HEK293 (cell line): Measurements from ENCODE around the gene PROX1.
A peak's percentile ranks its signal among the peaks of the same experiment; 100 is the strongest.

Experiments
- CTCF ChIA-PET: fragments of 350-600 bp; formaldehyde crosslinking; extraction: SDS; loops from one replicate; lab custom pipeline; 2021; ENCODE audit warnings: antibody characterized with exemption; lab: Yijun Ruan, JAX
- POLR2A ChIA-PET: fragments of 300-600 bp; formaldehyde crosslinking; extraction: SDS; loops from one replicate; lab custom pipeline; 2020; ENCODE audit warnings: antibody characterized with exemption, inconsistent platforms; lab: Yijun Ruan, JAX
- H3K27ac ChIP-seq: fragments of 200-500 bp; sonication (Bioruptor generic); 2 replicates; pipeline ENCODE4 v1.5.1; 2014; ENCODE audit warnings: low read depth, low read length, control low read depth, inconsistent platforms; ENCODE audit errors: extremely low read depth
- H3K36me3 ChIP-seq, 2 experiments: fragments of 200-500 bp in 1 of 2; sonication (Bioruptor generic) in 1 of 2; 1 replicate in 1 of 2; 2 replicates in 1 of 2; pipeline ENCODE4 v1.5.1; 2014 to 2017; ENCODE audit warnings: inconsistent platforms in 2 of 2, low read length in 2 of 2; ENCODE audit not compliant: control insufficient read depth in 2 of 2, insufficient read depth in 1 of 2
- H3K4me1 ChIP-seq: fragments of 200-500 bp; sonication (Bioruptor generic); 2 replicates; pipeline ENCODE4 v1.5.1; 2014; ENCODE audit warnings: mild to moderate bottlenecking, low read length, inconsistent platforms; ENCODE audit not compliant: control insufficient read depth, insufficient read depth
- H3K4me3 ChIP-seq: 2 replicates; pipeline ENCODE4 v1.5.1; 2011; ENCODE audit warnings: low read depth, mild to moderate bottlenecking, control low read depth, low read length, moderate library complexity
- H3K9me3 ChIP-seq: fragments of 200-500 bp; sonication (Bioruptor generic); 2 replicates; pipeline ENCODE4 v1.5.1; 2014; ENCODE audit warnings: low read depth, low read length, inconsistent platforms; ENCODE audit not compliant: control insufficient read depth, insufficient read depth
- HIC1 ChIP-seq: fragments of 450-650 bp; formaldehyde crosslinking; IDR thresholded peaks from 2 replicates; pipeline ENCODE4 v1.5.1; 2016; ENCODE audit warnings: missing biosample characterization, missing genetic modification characterization
- HOXA7 ChIP-seq: sonication (generic); formaldehyde crosslinking; IDR thresholded peaks from 2 replicates; pipeline ENCODE4 v1.8.1; 2022; ENCODE audit warnings: missing genetic modification reagents, borderline replicate concordance
- HOXD13 ChIP-seq: sonication (generic); formaldehyde crosslinking; IDR thresholded peaks from 2 replicates; pipeline ENCODE4 v1.8.0; 2022; ENCODE audit warnings: missing genetic modification reagents, borderline replicate concordance
- KLF17 ChIP-seq: fragments of 450-650 bp; formaldehyde crosslinking; IDR thresholded peaks from 2 replicates; pipeline ENCODE4 v1.5.1; 2016; ENCODE audit warnings: missing biosample characterization, missing genetic modification characterization
- REST ChIP-seq: fragments of 450-650 bp; formaldehyde crosslinking; IDR thresholded peaks from 2 replicates; pipeline ENCODE4 v1.5.1; 2016; ENCODE audit warnings: missing biosample characterization, missing genetic modification characterization
- SCRT1 ChIP-seq: fragments of 450-650 bp; formaldehyde crosslinking; IDR thresholded peaks from 2 replicates; pipeline ENCODE4 v1.5.1; 2016; ENCODE audit warnings: missing biosample characterization, missing genetic modification characterization, borderline replicate concordance
- YY1 ChIP-seq: fragments of 450-650 bp; formaldehyde crosslinking; IDR thresholded peaks from 2 replicates; pipeline ENCODE4 v1.5.1; 2018; ENCODE audit warnings: missing biosample characterization, missing genetic modification characterization
- ZBTB44 ChIP-seq: fragments of 450-650 bp; IDR thresholded peaks from 2 replicates; pipeline ENCODE4 v1.5.1; 2018; ENCODE audit warnings: missing biosample characterization, mild to moderate bottlenecking, missing genetic modification characterization
- ZFP41 ChIP-seq: fragments of 450-650 bp; formaldehyde crosslinking; IDR thresholded peaks from 2 replicates; pipeline ENCODE4 v1.5.1; 2016; ENCODE audit warnings: missing biosample characterization, missing genetic modification characterization, borderline replicate concordance
- ZNF169 ChIP-seq: fragments of 450-650 bp; formaldehyde crosslinking; IDR thresholded peaks from 2 replicates; pipeline ENCODE4 v1.5.1; 2016; ENCODE audit warnings: missing biosample characterization, missing genetic modification characterization
- ZNF239 ChIP-seq: fragments of 450-650 bp; formaldehyde crosslinking; IDR thresholded peaks from 2 replicates; pipeline ENCODE4 v1.5.1; 2016; ENCODE audit warnings: missing biosample characterization, missing genetic modification characterization
- ZNF292 ChIP-seq: fragments of 450-650 bp; formaldehyde crosslinking; IDR thresholded peaks from 2 replicates; pipeline ENCODE4 v1.5.1; 2016; ENCODE audit warnings: low read depth, missing biosample characterization, missing genetic modification characterization, borderline replicate concordance
- ZNF311 ChIP-seq: fragments of 450-650 bp; formaldehyde crosslinking; IDR thresholded peaks from 2 replicates; pipeline ENCODE4 v1.5.1; 2017; ENCODE audit warnings: missing biosample characterization, missing genetic modification characterization, borderline replicate concordance
- ZNF37A ChIP-seq: fragments of 450-650 bp; IDR thresholded peaks from 2 replicates; pipeline ENCODE4 v1.5.1; 2018; ENCODE audit warnings: missing biosample characterization, missing genetic modification characterization
- ZNF548 ChIP-seq: fragments of 450-650 bp; formaldehyde crosslinking; IDR thresholded peaks from 2 replicates; pipeline ENCODE4 v1.5.1; 2016; ENCODE audit warnings: missing biosample characterization, missing genetic modification characterization
- ZNF555 ChIP-seq: fragments of 450-650 bp; formaldehyde crosslinking; conservative IDR thresholded peaks from 2 replicates; pipeline ENCODE4 v1.5.1; 2017; ENCODE audit warnings: missing biosample characterization, mild to moderate bottlenecking, missing genetic modification characterization, inconsistent platforms
- ZNF677 ChIP-seq: fragments of 450-650 bp; IDR thresholded peaks from 2 replicates; pipeline ENCODE4 v1.5.0; 2018; ENCODE audit warnings: missing biosample characterization, mild to moderate bottlenecking, missing genetic modification characterization, moderate library complexity
- ZNF701 ChIP-seq: fragments of 450-650 bp; formaldehyde crosslinking; IDR thresholded peaks from 2 replicates; pipeline ENCODE4 v1.5.1; 2016; ENCODE audit warnings: missing biosample characterization, missing genetic modification characterization
- ZNF777 ChIP-seq: fragments of 450-650 bp; formaldehyde crosslinking; IDR thresholded peaks from 2 replicates; pipeline ENCODE4 v1.5.1; 2017; ENCODE audit warnings: missing biosample characterization, missing genetic modification characterization, borderline replicate concordance
- ZXDB ChIP-seq: fragments of 450-650 bp; formaldehyde crosslinking; IDR thresholded peaks from 2 replicates; pipeline ENCODE4 v1.5.1; 2016; ENCODE audit warnings: missing biosample characterization, missing genetic modification characterization

The PROX1 gene

GRCh38 chr1:213985209-213986019, 2.4 kb upstream of the PROX1 start:
- peak overlapping the region; percentile 35; the same call in 1 of the 2 replicates for H3K27ac ChIP-seq
- ChIA-PET POLR2A (no interaction called here), CTCF (no interaction called here)
- H3K36me3 ChIP-seq: no peaks in the 10 kb centered on the region
- H3K4me3 ChIP-seq: no peak overlapping the region
- TF ChIP-seq ZNF169 (tag by site-specific recombination): no peak
- TF ChIP-seq KLF17 (tag by site-specific recombination): no peak
- no peak for TF ChIP-seq ZNF701 (tag by site-specific recombination)
- no peak for TF ChIP-seq REST
- no peak for TF ChIP-seq YY1 (tag by site-specific recombination)
- no peak for TF ChIP-seq ZNF37A (tag by site-specific recombination)
- TF ChIP-seq ZNF777 (tag by site-specific recombination): no peak
- TF ChIP-seq HOXD13 (CRISPR knock-in tag): no peak
- TF ChIP-seq ZNF548 (tag by site-specific recombination): no peak
- no peak for TF ChIP-seq ZNF311 (tag by site-specific recombination)
- TF ChIP-seq ZBTB44 (tag by site-specific recombination): no peak
- TF ChIP-seq ZFP41: no peak
- TF ChIP-seq HIC1 (tag by site-specific recombination): no peak
- TF ChIP-seq ZNF555 (tag by site-specific recombination): no peak
- no peak for TF ChIP-seq ZXDB (tag by site-specific recombination)
- TF ChIP-seq SCRT1 (tag by site-specific recombination): no peak
- TF ChIP-seq HOXA7 (CRISPR knock-in tag): no peak
- no peak for TF ChIP-seq ZNF239 (tag by site-specific recombination)
- TF ChIP-seq ZNF677 (tag by site-specific recombination): no peak
- no peak for TF ChIP-seq ZNF292 (tag by site-specific recombination)
- TF ChIP-seq, all 188 proteins: peak for 0
- no peaks in the 10 kb centered on the region for H3K9me3 ChIP-seq
- peaks cover 35% of the 10 kb centered on the region for H3K4me1 ChIP-seq
